Calu3 (cell line): ENCODE results near the gene PLCG2. TPM values are rescaled to one million over a fixed set of nuclear protein-coding genes. Genes with fewer than 3 reads are reported as not detected.
A peak's percentile ranks its signal among the peaks of the same experiment; 100 is the strongest.
"Not testable (repeated sequence)": the region's sequence is repeated elsewhere in the genome, so short reads cannot be mapped to it uniquely, and the experiment has no call there.

Experiments used
- BruUV-seq: library from RNA; stranded (reverse); fragments of 400-500 nt; replicated peaks from 2 replicates; lab custom pipeline; 2021; lab: Mats Ljungman, UMichigan
- CTCF ChIA-PET: fragments of 300-600 bp; sonication (Branson Sonifier 250); formaldehyde crosslinking; loops from one replicate; lab custom pipeline; 2022; ENCODE audit warnings: antibody characterized with exemption; lab: Charles Lee
- DNase-seq: peaks from one replicate; pipeline ENCODE4 v3.0.0; 2022
- H3K27ac Mint-ChIP-seq: one replicate; pipeline ENCODE4 v1.8.0; 2022; ENCODE audit warnings: mixed read lengths; ENCODE audit not compliant: unreplicated experiment
- H3K27me3 Mint-ChIP-seq: one replicate; pipeline ENCODE4 v1.8.0; 2022; ENCODE audit warnings: mixed read lengths; ENCODE audit not compliant: unreplicated experiment
- H3K36me3 Mint-ChIP-seq: one replicate; pipeline ENCODE4 v1.8.0; 2022; ENCODE audit warnings: mild to moderate bottlenecking, moderate library complexity, mixed read lengths; ENCODE audit not compliant: insufficient read depth, unreplicated experiment
- H3K4me1 Mint-ChIP-seq: one replicate; pipeline ENCODE4 v1.8.0; 2022; ENCODE audit warnings: mild to moderate bottlenecking, low read depth, mixed read lengths; ENCODE audit not compliant: unreplicated experiment
- H3K4me3 Mint-ChIP-seq: one replicate; pipeline ENCODE4 v1.8.0; 2022; ENCODE audit warnings: mild to moderate bottlenecking, low read depth, moderate library complexity, mixed read lengths; ENCODE audit not compliant: unreplicated experiment
- H3K9me3 Mint-ChIP-seq: one replicate; pipeline ENCODE4 v1.8.0; 2022; ENCODE audit warnings: low read depth, mixed read lengths; ENCODE audit not compliant: unreplicated experiment
- intact Hi-C: fragments of 100-400 bp; cut with micrococcal nuclease; formaldehyde crosslinking; loops from one replicate; pipeline ENCODE4 v1.10.0; 2022; ENCODE audit not compliant: unreplicated experiment
- total RNA-seq: library from RNA; stranded (reverse); gene quantifications from 2 replicates; pipeline ENCODE4 v1.2.3, GENCODE V29; 2022
- TF ChIP-seq, protein P1 (sequence below): fragments of 200-600 bp; IDR thresholded peaks from one replicate; pipeline ENCODE4 v1.8.0; 2022; ENCODE audit warnings: antibody characterized with exemption; ENCODE audit not compliant: unreplicated experiment

The PLCG2 gene
- total RNA-seq, 1 experiment from 2014 or later = 3.4 TPM

DNA sequence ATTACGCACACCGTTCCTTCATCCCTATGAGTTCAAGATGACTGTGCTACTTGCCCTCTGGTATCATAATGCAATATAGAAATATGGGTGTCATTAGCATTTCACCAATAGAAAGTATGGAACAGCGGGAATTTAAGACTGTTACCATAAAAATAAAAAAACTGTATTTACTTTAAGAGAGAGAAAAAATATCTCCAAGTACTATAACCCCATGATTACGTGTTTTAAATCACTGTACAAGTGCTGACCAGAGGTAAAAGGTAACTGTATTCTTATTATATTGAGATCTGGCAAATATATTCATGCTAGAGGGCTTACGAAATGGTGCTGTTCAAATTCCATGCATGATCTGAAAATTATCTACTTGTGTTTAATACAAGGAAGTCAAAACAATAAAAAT lies 226.9 kb downstream of the PLCG2 start:
- intact Hi-C loops = no loop called here
- TF ChIP-seq, protein P1, sequence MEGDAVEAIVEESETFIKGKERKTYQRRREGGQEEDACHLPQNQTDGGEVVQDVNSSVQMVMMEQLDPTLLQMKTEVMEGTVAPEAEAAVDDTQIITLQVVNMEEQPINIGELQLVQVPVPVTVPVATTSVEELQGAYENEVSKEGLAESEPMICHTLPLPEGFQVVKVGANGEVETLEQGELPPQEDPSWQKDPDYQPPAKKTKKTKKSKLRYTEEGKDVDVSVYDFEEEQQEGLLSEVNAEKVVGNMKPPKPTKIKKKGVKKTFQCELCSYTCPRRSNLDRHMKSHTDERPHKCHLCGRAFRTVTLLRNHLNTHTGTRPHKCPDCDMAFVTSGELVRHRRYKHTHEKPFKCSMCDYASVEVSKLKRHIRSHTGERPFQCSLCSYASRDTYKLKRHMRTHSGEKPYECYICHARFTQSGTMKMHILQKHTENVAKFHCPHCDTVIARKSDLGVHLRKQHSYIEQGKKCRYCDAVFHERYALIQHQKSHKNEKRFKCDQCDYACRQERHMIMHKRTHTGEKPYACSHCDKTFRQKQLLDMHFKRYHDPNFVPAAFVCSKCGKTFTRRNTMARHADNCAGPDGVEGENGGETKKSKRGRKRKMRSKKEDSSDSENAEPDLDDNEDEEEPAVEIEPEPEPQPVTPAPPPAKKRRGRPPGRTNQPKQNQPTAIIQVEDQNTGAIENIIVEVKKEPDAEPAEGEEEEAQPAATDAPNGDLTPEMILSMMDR = no peak
- CTCF ChIA-PET = interaction anchor here (0.6 kb wide), 1 partner anchor 238 kb away, joined by 6 read pairs; no protein-coding TSS in a partner anchor
- Mint-ChIP-seq H3K36me3 (peaks cover 48% of the 10 kb centered on the region), H3K4me3 (no peak overlapping the region), H3K9me3 (peaks cover 2% of the 10 kb centered on the region), H3K27ac (peak overlapping the region; percentile 18), H3K27me3 (no peaks in the 10 kb centered on the region), H3K4me1 (peaks cover 77% of the 10 kb centered on the region)
- BruUV-seq = no TSS peak
- no peak for DNase-seq

DNA sequence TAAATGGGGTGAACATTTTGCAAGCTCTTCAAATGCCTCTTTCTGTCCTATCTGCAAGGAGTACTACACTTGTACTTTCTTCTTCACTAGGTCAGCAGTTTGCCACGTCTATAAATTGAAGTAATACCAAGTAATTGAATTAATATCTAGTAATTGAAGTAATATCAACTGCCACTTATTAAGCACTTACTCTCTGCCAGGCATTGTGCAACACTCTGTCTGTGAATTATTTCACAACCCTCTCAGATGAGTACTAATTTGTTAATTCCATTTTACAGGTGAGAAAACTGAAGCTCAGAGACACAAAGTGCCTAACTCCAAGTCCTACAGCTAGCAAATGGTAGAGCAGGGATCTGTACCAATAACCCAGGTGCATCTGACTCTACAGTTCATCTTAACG lies 228.1 kb downstream of the PLCG2 start:
- CTCF ChIA-PET = no interaction called here
- no peak overlapping the region for H3K27ac Mint-ChIP-seq
- DNase-seq = no peak

DNA sequence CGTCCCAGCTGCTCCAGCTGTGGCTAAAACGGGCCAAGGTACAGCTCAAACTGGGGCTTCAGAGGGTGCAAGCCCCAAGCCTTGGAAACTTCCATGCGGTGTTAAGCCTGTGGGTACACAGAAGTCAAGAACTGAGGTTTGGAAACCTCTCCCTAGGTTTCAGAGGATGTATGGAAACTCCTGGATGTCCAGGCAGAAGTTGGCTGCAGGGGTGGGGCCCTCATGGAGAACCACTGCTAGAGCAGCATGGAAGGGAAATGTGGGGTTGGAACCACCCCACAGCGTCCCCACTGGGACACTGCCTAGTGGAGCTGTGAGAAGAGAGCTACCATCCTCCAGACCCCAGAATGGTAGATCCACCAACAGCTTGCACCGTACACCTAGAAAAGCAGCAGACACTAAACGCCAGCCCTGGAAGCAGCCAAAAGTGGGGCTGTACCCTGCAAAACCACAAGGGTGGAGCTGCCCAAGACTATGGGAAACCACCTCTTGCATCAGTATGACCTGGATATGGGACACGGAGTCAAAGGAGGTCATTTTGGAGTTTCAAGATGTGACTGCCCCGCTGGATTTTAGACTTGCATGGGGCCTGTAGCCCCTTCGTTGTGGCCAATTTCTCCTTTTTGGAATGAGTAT lies 230.0 kb downstream of the PLCG2 start:
- TF ChIP-seq, protein P1 = no peak
- H3K9me3 Mint-ChIP-seq = peaks cover 2% of the 10 kb centered on the region
- no peaks in the 10 kb centered on the region for H3K27me3 Mint-ChIP-seq
- CTCF ChIA-PET = no interaction called here
- peaks cover 52% of the 10 kb centered on the region for H3K36me3 Mint-ChIP-seq
- intact Hi-C loops = no loop called here
- no TSS peak for BruUV-seq
- H3K4me1 Mint-ChIP-seq = peaks cover 74% of the 10 kb centered on the region
- no peak overlapping the region for H3K27ac Mint-ChIP-seq
- peak overlapping the region; percentile 96 for H3K4me3 Mint-ChIP-seq
- DNase-seq = no peak

More for the DNA sequence above, 228.1 kb downstream of the PLCG2 start:
- peaks cover 2% of the 10 kb centered on the region for H3K9me3 Mint-ChIP-seq
- peaks cover 84% of the 10 kb centered on the region for H3K4me1 Mint-ChIP-seq
- H3K4me3 Mint-ChIP-seq = no peak overlapping the region
- no TSS peak for BruUV-seq
- H3K27me3 Mint-ChIP-seq = no peaks in the 10 kb centered on the region
- intact Hi-C loops = no loop called here
- H3K36me3 Mint-ChIP-seq = peaks cover 55% of the 10 kb centered on the region
- TF ChIP-seq, protein P1 = no peak

GRCh38 chr16:82009789-82010188 lies 230.7 kb downstream of the PLCG2 start:
- peak overlapping the region; percentile 96 for H3K4me3 Mint-ChIP-seq
- H3K4me1 Mint-ChIP-seq = peaks cover 67% of the 10 kb centered on the region
- CTCF ChIA-PET, H3K27me3 Mint-ChIP-seq, DNase-seq, intact Hi-C loops, H3K27ac Mint-ChIP-seq, H3K9me3 Mint-ChIP-seq, BruUV-seq: not testable (repeated sequence)
- H3K36me3 Mint-ChIP-seq = peaks cover 44% of the 10 kb centered on the region

DNA sequence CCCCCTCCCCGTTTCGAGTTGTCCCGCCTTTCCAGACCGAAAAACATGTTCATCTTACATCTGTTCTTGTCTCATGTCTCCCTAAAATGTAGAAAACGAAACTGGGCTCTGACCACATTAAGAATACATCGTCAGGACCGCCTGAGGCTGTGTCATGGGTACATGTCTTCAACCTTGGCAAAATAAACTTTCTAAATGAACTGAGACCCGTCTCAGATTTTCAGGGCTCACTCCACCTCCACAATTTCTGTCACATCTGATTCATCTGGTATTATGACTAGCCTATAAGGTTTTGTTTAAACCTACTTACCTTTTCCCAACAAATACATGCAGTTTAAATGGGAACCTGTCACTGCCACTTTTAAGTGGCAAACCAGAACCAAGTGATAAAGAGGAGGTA lies 231.6 kb downstream of the PLCG2 start:
- no TSS peak for BruUV-seq
- intact Hi-C loops = no loop called here

More for the DNA sequence above, 231.6 kb downstream of the PLCG2 start:
- no peak for DNase-seq
- CTCF ChIA-PET = interaction anchor here (1.5 kb wide), 1 partner anchor 14 kb away, joined by 5 read pairs; no protein-coding TSS in a partner anchor
- Mint-ChIP-seq H3K4me1 (peaks cover 58% of the 10 kb centered on the region), H3K27me3 (no peaks in the 10 kb centered on the region), H3K36me3 (peaks cover 39% of the 10 kb centered on the region), H3K4me3 (peak overlapping the region; percentile 96), H3K27ac (peak overlapping the region; percentile 85), H3K9me3 (peaks cover 4% of the 10 kb centered on the region)
- TF ChIP-seq, protein P1 = no peak
